ENCODE results near the gene EDDM13.

DNA sequence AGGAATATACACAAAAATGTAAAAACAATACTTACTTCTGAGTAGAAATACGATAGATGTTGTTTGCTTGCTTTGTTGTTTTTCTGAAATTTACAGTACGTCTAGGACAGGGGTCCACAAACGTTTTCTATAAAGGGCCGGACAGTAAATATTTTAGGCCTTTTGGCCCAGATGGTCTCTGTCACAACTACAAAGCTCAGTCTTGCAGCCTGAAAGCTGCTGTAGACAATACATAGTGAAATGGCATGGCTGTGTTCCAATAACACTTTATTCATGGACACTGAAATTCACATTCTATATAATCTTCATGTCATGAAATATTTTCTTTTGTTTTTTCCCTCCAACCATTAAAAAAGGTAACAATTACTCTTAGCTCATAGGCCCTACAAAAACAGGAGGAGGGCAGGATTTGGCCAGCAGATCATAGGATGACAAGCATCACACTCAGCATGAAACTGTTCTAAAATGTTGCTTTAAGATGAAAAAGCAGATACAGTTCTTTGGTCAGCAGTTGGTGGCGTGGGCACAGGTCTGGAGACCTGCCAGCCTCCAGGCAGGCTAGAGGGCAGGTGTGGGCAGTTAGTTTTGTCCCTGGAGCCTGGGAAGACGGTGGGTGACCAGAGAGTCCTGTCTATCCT, at the start of gene EDDM13:
- TF ChIP-seq, protein P1, sequence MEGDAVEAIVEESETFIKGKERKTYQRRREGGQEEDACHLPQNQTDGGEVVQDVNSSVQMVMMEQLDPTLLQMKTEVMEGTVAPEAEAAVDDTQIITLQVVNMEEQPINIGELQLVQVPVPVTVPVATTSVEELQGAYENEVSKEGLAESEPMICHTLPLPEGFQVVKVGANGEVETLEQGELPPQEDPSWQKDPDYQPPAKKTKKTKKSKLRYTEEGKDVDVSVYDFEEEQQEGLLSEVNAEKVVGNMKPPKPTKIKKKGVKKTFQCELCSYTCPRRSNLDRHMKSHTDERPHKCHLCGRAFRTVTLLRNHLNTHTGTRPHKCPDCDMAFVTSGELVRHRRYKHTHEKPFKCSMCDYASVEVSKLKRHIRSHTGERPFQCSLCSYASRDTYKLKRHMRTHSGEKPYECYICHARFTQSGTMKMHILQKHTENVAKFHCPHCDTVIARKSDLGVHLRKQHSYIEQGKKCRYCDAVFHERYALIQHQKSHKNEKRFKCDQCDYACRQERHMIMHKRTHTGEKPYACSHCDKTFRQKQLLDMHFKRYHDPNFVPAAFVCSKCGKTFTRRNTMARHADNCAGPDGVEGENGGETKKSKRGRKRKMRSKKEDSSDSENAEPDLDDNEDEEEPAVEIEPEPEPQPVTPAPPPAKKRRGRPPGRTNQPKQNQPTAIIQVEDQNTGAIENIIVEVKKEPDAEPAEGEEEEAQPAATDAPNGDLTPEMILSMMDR (IDR thresholded peaks at IDR 0.05; ENCODE audit: low read depth, low read length, poor library complexity, severe bottlenecking): no peak
- no peak for TF ChIP-seq EZH2phosphoT487 (IDR thresholded peaks at IDR 0.05; ENCODE audit: borderline replicate concordance, low read length)

Measured in DOHH2 (cell line).